ENCODE data around the gene NPM1. TPM values are rescaled to one million over a fixed set of nuclear protein-coding genes. Genes with fewer than 3 reads are reported as not detected.

NPM1 gene
- total and polyA plus RNA-seq, 2 of the 13 experiments (the other 11 are each of a cell fraction or from before 2014, with no cell fraction given), result 2,047 to 3,353 TPM

- TF ChIP-seq MNT (IDR thresholded peaks at IDR 0.05) (no peak), ZNF609 (CRISPR knock-in tag; IDR thresholded peaks at IDR 0.05; ENCODE audit: borderline replicate concordance) (no peak), THAP11 (CRISPR knock-in tag; IDR thresholded peaks at IDR 0.05) (no peak), SIX4 (CRISPR knock-in tag; IDR thresholded peaks at IDR 0.05) (no peak), ZUFSP (CRISPR knock-in tag; IDR thresholded peaks at IDR 0.05; ENCODE audit: borderline replicate concordance) (no peak), ATM (IDR thresholded peaks at IDR 0.05; ENCODE audit: borderline replicate concordance) (no peak)
Observed at GRCh38 chr5:171342362-171343111, 45.1 kb upstream of the NPM1 start (continued).

All from HepG2 (cell line).